Heart right ventricle (tissue), 16 donors: ENCODE measurements around the gene PRDM8. TPM values are rescaled to one million over a fixed set of nuclear protein-coding genes. Genes with fewer than 3 reads are reported as not detected.
A peak's percentile ranks its signal among the peaks of the same experiment; 100 is the strongest.

Experiments used
- ATAC-seq, 8 donors: fragments of 200-7000 bp; cut with Tn5 transposase; one replicate each; pipeline ENCODE4 v1.9.1; 2020; ENCODE audit warnings: mild to moderate bottlenecking in 8 of 8, moderate library complexity in 8 of 8, moderate number of reproducible peaks in 1 of 8
- DNase-seq, 2 donors: peaks; one replicate each; pipeline ENCODE4 v3.0.0-alpha.2; 2020
- H3K27ac ChIP-seq, 10 donors: fragments of 200-600 bp; sonication (generic) in 2 of 10; one replicate each; pipeline versions ENCODE4 v1.5.0 to v1.8.0; 2020 to 2022; ENCODE audit warnings: mild to moderate bottlenecking in 3 of 10
- H3K27me3 ChIP-seq, 7 donors: fragments of 200-600 bp; one replicate each; pipeline ENCODE4 v1.8.0; 2021 to 2022; ENCODE audit warnings: mild to moderate bottlenecking in 2 of 7
- H3K36me3 ChIP-seq, 9 donors: fragments of 200-600 bp; sonication (generic) in 1 of 9; one replicate each; pipeline versions ENCODE4 v1.5.0 to v1.8.0; 2020 to 2022; ENCODE audit warnings: mild to moderate bottlenecking in 2 of 9
- H3K4me1 ChIP-seq, 9 donors: fragments of 200-600 bp; sonication (generic) in 1 of 9; one replicate each; pipeline versions ENCODE4 v1.5.0 to v1.8.0; 2020 to 2022; ENCODE audit warnings: mild to moderate bottlenecking in 4 of 9
- H3K4me3 ChIP-seq, 10 donors: fragments of 200-600 bp; sonication (generic) in 2 of 10; one replicate each; pipeline versions ENCODE4 v1.5.0 to v1.8.0; 2020 to 2022; ENCODE audit warnings: mild to moderate bottlenecking in 7 of 10, moderate library complexity in 2 of 10
- H3K9me3 ChIP-seq, 11 donors: fragments of 200-600 bp in 10 of 11; sonication (generic) in 2 of 11; one replicate each; pipeline versions ENCODE4 v1.5.0 to v1.8.0; 2013 to 2022; ENCODE audit warnings: mild to moderate bottlenecking in 2 of 11, control low read depth in 1 of 11, moderate library complexity in 1 of 11
- WGBS, 2 donors: extraction: QIAGEN DNeasy Blood & Tissue Kit; methylation state at CpG; one replicate each; pipeline ENCODE4 v1.1.7; 2013; ENCODE audit warnings: inconsistent platforms in 1 of 2; 5-methylcytosine and 5-hydroxymethylcytosine counted together
- intact Hi-C, 10 donors: fragments of 100-400 bp; cut with DNase I; formaldehyde crosslinking; loops; one replicate each; pipeline versions ENCODE4 v1.11.1 to v1.14.2; 2022
- polyA plus RNA-seq, 2 donors: library from polyadenylated mRNA; stranded (reverse); fragments of 200-250 nt; gene quantifications; one replicate each; pipeline ENCODE4 v1.2.3, GENCODE V29; 2013
- total RNA-seq, 10 donors: library from RNA; stranded (reverse); fragmentation: NEBNext Ultra II Directional in 3 of 10; extraction: Animal tissue kit (Norgen Biotek cat#: 25700) in 3 of 10; gene quantifications; one replicate each; pipeline versions ENCODE4 v1.2.1 to v1.2.4, GENCODE V29; 2021 to 2023
- TF ChIP-seq, protein P1 (sequence below), 9 donors: fragments of 200-600 bp; sonication (generic) in 2 of 9; IDR thresholded peaks; one replicate each; pipeline versions ENCODE4 v1.5.0 to v1.8.0; 2021 to 2022; ENCODE audit warnings: antibody characterized with exemption in 9 of 9, mild to moderate bottlenecking in 5 of 9, moderate library complexity in 1 of 9
- donor health status: Arrhythmogenic right ventricular cardiomyopathy.
- donor health status: ischemic (EF 13 %, LVEDD 7.1; RV severe dilation, severe dysfunction).
- donor health status: healthy with polysubstance abuse.
- donor health status: DM: no; HTN: yes; CAD: no.
- donor health status: DM: no; HTN: no; CAD: no.
- donor health status: ischemic (EF 25% LVEDD 6.9; RV normal size, moderate dysfunction).
- donor health status: ischemic (EF 25% LVEDD 5.7; RV mildly dilated, moderate dysfunction).
- donor health status: healthy.
- donor health status: DM: yes; HTN: yes; CAD: no.
- donor health status: Ischemic cardiomyopathy.
- donor health status: ischemic (EF 35%, LVEDD 5.7; RV mildly dilated, moderate dysfunction).
- donor health status: nonischemic (EF 11% LVEDD 7.7; RV severe dilation, severe dysfunction).
- donor health status: DM: yes; HTN: yes; CAD: no.
- donor health status: PGD.
- donor health status: ischemic (EF 29% LVEDD 5.4; RV normal size, mild dysfunction).
- donor health status: nonischemic (EF 23%, LVEDD 6.1; RV moderate dilation, normal function).

Gene PRDM8
- total and polyA plus RNA-seq, 12 donors, result 0.23 to 1.9 (median 0.67) TPM

DNA sequence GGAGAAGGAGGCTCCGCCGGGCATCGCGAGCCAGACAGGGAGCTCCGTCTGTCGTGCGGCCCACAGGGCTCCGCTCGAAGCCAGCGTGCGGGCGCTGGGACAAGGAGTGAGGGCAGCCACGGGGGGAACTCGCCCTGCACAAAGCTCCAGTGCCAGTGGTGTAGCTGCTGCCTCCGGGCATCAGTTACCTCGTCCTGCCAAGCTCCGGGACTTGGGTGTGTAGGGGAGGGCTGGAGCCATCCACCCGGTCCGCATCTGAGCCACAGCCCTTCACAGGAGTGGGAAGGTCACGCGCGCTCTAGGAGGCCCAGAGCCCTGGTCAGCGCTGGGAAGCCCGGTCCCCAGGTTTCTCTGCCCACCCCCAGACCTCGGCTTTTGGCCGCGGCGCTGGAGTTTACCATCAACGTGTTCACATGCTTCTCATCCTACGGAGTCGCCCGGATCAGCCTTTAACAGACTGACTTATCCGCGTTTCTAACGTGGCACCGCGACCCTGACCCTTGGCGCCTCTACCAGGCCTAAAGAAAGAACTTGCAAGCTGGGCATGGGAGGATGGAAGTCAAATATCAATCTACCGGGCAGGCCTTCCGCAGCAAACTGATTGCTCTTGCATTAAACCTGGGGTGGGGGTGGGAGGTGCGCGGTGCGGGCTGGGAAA lies 8.4 kb upstream of the PRDM8 start:
- Histone ChIP-seq H3K4me3 (no peak overlapping the region), H3K27ac (no peak overlapping the region), H3K4me1 (peaks cover 3 to 23% (median 16%) of the 10 kb centered on the region in 9 donors), H3K27me3 (peaks cover 0 to 94% (median 83%) of the 10 kb centered on the region in 7 donors), H3K9me3 (no peaks in the 10 kb centered on the region), H3K36me3 (no peaks in the 10 kb centered on the region)
- ATAC-seq, result no peak
- TF ChIP-seq, protein P1, sequence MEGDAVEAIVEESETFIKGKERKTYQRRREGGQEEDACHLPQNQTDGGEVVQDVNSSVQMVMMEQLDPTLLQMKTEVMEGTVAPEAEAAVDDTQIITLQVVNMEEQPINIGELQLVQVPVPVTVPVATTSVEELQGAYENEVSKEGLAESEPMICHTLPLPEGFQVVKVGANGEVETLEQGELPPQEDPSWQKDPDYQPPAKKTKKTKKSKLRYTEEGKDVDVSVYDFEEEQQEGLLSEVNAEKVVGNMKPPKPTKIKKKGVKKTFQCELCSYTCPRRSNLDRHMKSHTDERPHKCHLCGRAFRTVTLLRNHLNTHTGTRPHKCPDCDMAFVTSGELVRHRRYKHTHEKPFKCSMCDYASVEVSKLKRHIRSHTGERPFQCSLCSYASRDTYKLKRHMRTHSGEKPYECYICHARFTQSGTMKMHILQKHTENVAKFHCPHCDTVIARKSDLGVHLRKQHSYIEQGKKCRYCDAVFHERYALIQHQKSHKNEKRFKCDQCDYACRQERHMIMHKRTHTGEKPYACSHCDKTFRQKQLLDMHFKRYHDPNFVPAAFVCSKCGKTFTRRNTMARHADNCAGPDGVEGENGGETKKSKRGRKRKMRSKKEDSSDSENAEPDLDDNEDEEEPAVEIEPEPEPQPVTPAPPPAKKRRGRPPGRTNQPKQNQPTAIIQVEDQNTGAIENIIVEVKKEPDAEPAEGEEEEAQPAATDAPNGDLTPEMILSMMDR (IDR thresholded peaks at IDR 0.05), result no peak
- WGBS, 2 donors, result 54 to 63% methylated on average over 43 of the region's 43 CpGs
- intact Hi-C loops, result loop anchor here in 2 of 10 donors (10.0 kb wide), 2 partner anchors 54 to 274 kb away; no protein-coding TSS in a partner anchor
- no peak for DNase-seq

DNA sequence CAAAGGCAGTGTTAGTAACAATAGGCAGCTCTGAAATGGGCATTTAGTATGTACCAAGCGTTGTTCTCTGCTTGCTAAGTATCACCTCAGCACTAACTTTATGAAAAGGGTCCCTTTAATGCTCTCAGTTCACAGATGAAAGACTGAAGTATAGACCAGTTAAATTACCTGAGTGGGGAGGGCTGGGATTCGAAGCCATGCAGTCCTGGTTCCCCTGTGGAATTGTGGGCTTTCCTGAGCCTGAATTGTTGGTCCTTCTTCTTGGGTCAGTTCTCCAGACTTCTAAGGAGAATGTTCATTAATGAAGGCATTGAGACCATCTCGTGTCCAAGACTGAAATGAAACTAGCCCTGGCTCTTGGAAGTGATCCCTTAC lies 7.7 kb upstream of the PRDM8 start:
- Histone ChIP-seq H3K4me1 (peaks cover 3 to 19% (median 14%) of the 10 kb centered on the region in 9 donors), H3K27ac (no peak overlapping the region), H3K4me3 (no peak overlapping the region), H3K27me3 (peaks cover 0 to 99% (median 86%) of the 10 kb centered on the region in 7 donors), H3K36me3 (no peaks in the 10 kb centered on the region), H3K9me3 (no peaks in the 10 kb centered on the region)
- TF ChIP-seq, protein P1 (IDR thresholded peaks at IDR 0.05), result no peak
- peak in 1 of 8 donors; percentile 28 for ATAC-seq
- DNase-seq, result no peak
- 50 to 57% methylated on average over 3 of the region's 3 CpGs for whole genome bisulfite sequencing, 2 donors
- intact Hi-C loops, result loop anchor here in 2 of 10 donors (10.0 kb wide), 2 partner anchors 55 to 275 kb away; no protein-coding TSS in a partner anchor

DNA sequence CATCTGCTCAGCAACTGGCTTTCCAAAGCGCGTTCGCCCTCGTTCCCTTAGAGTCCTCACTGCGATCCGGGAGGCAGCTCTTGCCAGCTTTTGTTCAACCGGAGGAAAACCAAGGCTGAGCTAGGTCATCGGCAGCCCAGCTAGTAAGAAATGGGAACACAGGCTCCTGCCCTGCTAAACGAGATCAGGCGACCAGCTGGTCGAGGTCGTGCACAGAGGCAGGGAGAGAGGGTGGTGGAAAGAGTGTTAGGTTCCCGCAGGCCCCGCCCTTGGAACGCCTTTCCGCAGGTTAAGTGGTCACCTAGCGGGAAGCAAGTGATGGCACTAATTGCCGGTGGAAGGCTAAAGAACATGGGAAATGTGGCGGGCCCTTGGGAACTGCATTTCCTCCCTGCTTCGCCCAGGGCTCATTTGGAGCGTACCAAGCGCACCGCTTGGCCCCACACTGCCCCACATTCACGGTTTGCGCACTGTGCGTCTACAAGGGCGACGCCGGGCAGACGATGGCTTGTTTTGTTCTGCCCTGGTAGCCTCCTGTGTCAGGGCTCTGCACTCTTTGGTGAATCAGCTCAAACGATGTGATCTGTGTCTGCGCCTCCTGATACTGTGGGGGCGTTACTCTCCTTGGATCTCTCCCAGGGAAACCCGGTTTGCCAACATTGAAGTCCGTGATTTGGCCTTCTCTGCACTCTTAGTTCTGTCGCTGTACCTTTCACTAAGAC lies 7.2 kb upstream of the PRDM8 start:
- H3K4me3 ChIP-seq, result no peak overlapping the region
- no peak overlapping the region for H3K27ac ChIP-seq
- DNase-seq, result no peak
- no peaks in the 10 kb centered on the region for H3K9me3 ChIP-seq
- H3K36me3 ChIP-seq, result no peaks in the 10 kb centered on the region
- TF ChIP-seq, protein P1 (IDR thresholded peaks at IDR 0.05), result no peak
- intact Hi-C loops, result loop anchor here in 2 of 10 donors (10.0 kb wide), 2 partner anchors 55 to 275 kb away; no protein-coding TSS in a partner anchor
- WGBS, 2 donors, result 48 to 59% methylated on average over 36 of the region's 36 CpGs
- H3K4me1 ChIP-seq, result peaks cover under 1 to 13% (median 8%) of the 10 kb centered on the region in 9 donors
- ATAC-seq, result peak in 2 of 8 donors; percentile 38 to 40
- H3K27me3 ChIP-seq, result peaks cover 0 to 99% (median 87%) of the 10 kb centered on the region in 7 donors

DNA sequence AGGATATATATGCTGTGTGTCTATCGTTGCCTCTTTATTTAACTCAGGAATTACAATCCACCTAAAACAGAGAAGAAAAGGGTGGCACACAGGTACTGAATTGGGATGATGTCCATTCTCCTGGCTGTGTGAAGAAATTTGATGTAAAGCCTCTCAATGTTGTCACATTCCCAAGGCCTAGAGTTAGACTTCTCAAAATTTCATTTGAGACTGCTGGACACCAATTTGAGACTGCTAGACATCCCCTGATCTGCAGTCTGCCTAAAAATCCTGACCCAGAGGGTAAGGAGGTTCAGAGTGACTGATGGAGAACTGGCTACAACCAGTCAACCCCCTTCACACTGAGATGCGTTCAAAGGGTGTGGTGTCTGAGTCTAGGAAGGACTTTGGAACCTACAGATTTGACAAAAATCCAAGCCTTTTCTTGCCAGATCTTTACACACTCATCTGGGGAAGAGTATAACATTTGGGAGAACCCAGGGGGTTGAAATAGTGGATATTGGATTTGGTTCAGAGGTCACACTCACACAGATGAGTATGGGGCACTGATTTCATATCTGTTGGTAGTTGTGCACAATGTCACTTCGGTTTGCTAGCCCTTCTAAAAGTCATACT lies 4.9 kb upstream of the PRDM8 start:
- intact Hi-C loops, result no loop called here
- no peak for ATAC-seq
- H3K36me3 ChIP-seq, result no peaks in the 10 kb centered on the region
- DNase-seq, result no peak
- H3K4me1 ChIP-seq, result peaks cover 0 to 16% (median 9%) of the 10 kb centered on the region in 9 donors
- H3K27ac ChIP-seq, result no peak overlapping the region
- 67 to 73% methylated on average over 3 of the region's 3 CpGs for WGBS, 2 donors
- no peak overlapping the region for H3K4me3 ChIP-seq
- TF ChIP-seq, protein P1 (IDR thresholded peaks at IDR 0.05), result no peak
- peaks cover 0 to 98% (median 83%) of the 10 kb centered on the region in 7 donors for H3K27me3 ChIP-seq
- H3K9me3 ChIP-seq, result no peaks in the 10 kb centered on the region
